ENCODE measurements around the gene C5. TPM values are rescaled to one million over a fixed set of nuclear protein-coding genes. Genes with fewer than 3 reads are reported as not detected.

C5 gene
- total RNA-seq, 2 donors from 2014 or later = 1.5 to 1.6 TPM

- Histone ChIP-seq H3K9ac (ENCODE audit: low read depth in 2 of 2, low read length in 2 of 2) (no peak overlapping the region), H3K4me1 (no peaks in the 10 kb centered on the region), H3K9me3 (no peaks in the 10 kb centered on the region), H3K36me3 (no peaks in the 10 kb centered on the region), H3K27me3 (no peaks in the 10 kb centered on the region), H3K4me3 (no peak overlapping the region), H3K27ac (no peak overlapping the region)
- intact Hi-C loops (cut with DNase I) = no loop called here
- TF ChIP-seq CTCF (IDR thresholded peaks at IDR 0.05) = no peak
- DNase-seq = no peak
These were observed 130.0 kb downstream of the C5 start for GRCh38 chr9:120919843-120920805.

- H3K27me3 ChIP-seq = no peaks in the 10 kb centered on the region
- peak overlapping the region in 1 of 2 donors; percentile 33 for H3K9ac ChIP-seq (ENCODE audit: low read depth in 2 of 2, low read length in 2 of 2)
- no peak for TF ChIP-seq CTCF (IDR thresholded peaks at IDR 0.05)
- H3K27ac ChIP-seq = no peak overlapping the region
- H3K4me1 ChIP-seq = no peaks in the 10 kb centered on the region
- intact Hi-C loops (cut with DNase I) = no loop called here
- H3K9me3 ChIP-seq = no peaks in the 10 kb centered on the region
- no peak for DNase-seq
- no peak overlapping the region for H3K4me3 ChIP-seq
- no peaks in the 10 kb centered on the region for H3K36me3 ChIP-seq
These were observed 130.9 kb downstream of the C5 start for GRCh38 chr9:120918931-120919842.

- Histone ChIP-seq H3K36me3 (no peaks in the 10 kb centered on the region), H3K27ac (no peak overlapping the region), H3K9me3 (no peaks in the 10 kb centered on the region), H3K4me3 (no peak overlapping the region), H3K4me1 (no peaks in the 10 kb centered on the region), H3K27me3 (no peaks in the 10 kb centered on the region), H3K9ac (ENCODE audit: low read depth in 2 of 2, low read length in 2 of 2) (no peak overlapping the region)
- no peak for DNase-seq
- no peak for TF ChIP-seq CTCF (IDR thresholded peaks at IDR 0.05)
- intact Hi-C loops (cut with DNase I) = no loop called here
These were observed 131.9 kb downstream of the C5 start for GRCh38 chr9:120917929-120918762.

- no peak overlapping the region for H3K9ac ChIP-seq (ENCODE audit: low read depth in 2 of 2, low read length in 2 of 2)
- intact Hi-C loops (cut with DNase I) = no loop called here
- H3K9me3 ChIP-seq = no peaks in the 10 kb centered on the region
- no peak for TF ChIP-seq CTCF (IDR thresholded peaks at IDR 0.05)
- H3K27me3 ChIP-seq = no peaks in the 10 kb centered on the region
- no peak for DNase-seq
- no peaks in the 10 kb centered on the region for H3K4me1 ChIP-seq
- no peak overlapping the region for H3K27ac ChIP-seq
- H3K4me3 ChIP-seq = no peak overlapping the region
- H3K36me3 ChIP-seq = no peaks in the 10 kb centered on the region
These were observed 132.8 kb downstream of the C5 start for GRCh38 chr9:120916991-120917880.
